Measurements from ENCODE around the gene DOCK2. TPM values are rescaled to one million over a fixed set of nuclear protein-coding genes. Genes with fewer than 3 reads are reported as not detected.

Gene DOCK2
- total RNA-seq, 2 experiments from 2014 or later, result 161 to 205 TPM

- Histone ChIP-seq H4K20me1 (ENCODE audit: insufficient read depth, low read length) (no peaks in the 10 kb centered on the region), H3K4me1 (ENCODE audit: insufficient read depth, low read length, poor library complexity, severe bottlenecking) (no peaks in the 10 kb centered on the region), H3K9me2 (ENCODE audit: insufficient read depth, low read length) (no peaks in the 10 kb centered on the region), H3K4me2 (ENCODE audit: low read length) (no peak overlapping the region), H3K79me2 (ENCODE audit: insufficient read depth, low read depth, low read length) (no peaks in the 10 kb centered on the region), H3K9me3 (ENCODE audit: low read length) (no peaks in the 10 kb centered on the region), H2AFZ (ENCODE audit: low read length) (no peak overlapping the region), H3K36me3 (ENCODE audit: insufficient read depth, low read length) (peaks cover 69% of the 10 kb centered on the region), H3K27ac (ENCODE audit: low read depth, low read length, poor library complexity, severe bottlenecking) (no peak overlapping the region), H3K4me3 (ENCODE audit: low read depth, low read length, poor library complexity, severe bottlenecking) (no peak overlapping the region)
- TF ChIP-seq, protein P1, sequence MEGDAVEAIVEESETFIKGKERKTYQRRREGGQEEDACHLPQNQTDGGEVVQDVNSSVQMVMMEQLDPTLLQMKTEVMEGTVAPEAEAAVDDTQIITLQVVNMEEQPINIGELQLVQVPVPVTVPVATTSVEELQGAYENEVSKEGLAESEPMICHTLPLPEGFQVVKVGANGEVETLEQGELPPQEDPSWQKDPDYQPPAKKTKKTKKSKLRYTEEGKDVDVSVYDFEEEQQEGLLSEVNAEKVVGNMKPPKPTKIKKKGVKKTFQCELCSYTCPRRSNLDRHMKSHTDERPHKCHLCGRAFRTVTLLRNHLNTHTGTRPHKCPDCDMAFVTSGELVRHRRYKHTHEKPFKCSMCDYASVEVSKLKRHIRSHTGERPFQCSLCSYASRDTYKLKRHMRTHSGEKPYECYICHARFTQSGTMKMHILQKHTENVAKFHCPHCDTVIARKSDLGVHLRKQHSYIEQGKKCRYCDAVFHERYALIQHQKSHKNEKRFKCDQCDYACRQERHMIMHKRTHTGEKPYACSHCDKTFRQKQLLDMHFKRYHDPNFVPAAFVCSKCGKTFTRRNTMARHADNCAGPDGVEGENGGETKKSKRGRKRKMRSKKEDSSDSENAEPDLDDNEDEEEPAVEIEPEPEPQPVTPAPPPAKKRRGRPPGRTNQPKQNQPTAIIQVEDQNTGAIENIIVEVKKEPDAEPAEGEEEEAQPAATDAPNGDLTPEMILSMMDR (conservative IDR thresholded peaks at IDR 0.05; ENCODE audit: low read length), result no peak
- TF ChIP-seq EZH2phosphoT487 (IDR thresholded peaks at IDR 0.05; ENCODE audit: borderline replicate concordance, low read depth, low read length), result no peak
- CTCF ChIA-PET (ENCODE audit: unreplicated experiment), result interaction anchor here (0.6 kb wide), 1 partner anchor 469 kb away, joined by 3 read pairs; no protein-coding TSS in a partner anchor
- intact Hi-C loops (cut with micrococcal nuclease; ENCODE audit: unreplicated experiment), result no loop called here
- POLR2A ChIA-PET, result interaction anchor here (0.6 kb wide), 1 partner anchor 56 kb away, joined by 3 read pairs; no protein-coding TSS in a partner anchor
- no TSS peak for BruUV-seq (replicated peaks)
- no peak for DNase-seq (ENCODE audit: low spot score)
Measured at GRCh38 chr5:170025853-170026252, 388.8 kb downstream of the DOCK2 start.

DNA sequence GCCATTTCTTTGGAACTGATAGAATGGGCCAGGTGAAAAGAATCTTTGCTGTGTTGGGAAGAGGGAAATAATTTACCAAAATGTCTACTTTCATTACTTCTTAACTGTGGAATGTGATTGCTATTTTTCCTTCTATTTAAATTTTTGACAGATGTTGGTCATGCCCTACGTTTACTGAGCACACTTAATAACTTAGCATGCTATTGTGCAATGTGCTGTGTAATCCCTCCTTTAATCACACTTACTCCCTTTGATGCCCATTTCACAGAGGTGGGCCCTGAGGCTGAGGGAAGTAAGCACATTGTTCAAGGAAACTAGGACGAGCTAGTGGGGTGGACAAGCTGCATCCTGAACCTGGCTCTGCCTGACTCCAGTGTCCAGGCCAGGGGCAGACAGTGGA, 391.0 kb downstream of the DOCK2 start:
- POLR2A ChIA-PET, result interaction anchor here (0.6 kb wide), 1 partner anchor 35 kb away, joined by 3 read pairs; no protein-coding TSS in a partner anchor
- H2AFZ ChIP-seq (ENCODE audit: low read length), result no peak overlapping the region
- no peaks in the 10 kb centered on the region for H3K4me1 ChIP-seq (ENCODE audit: insufficient read depth, low read length, poor library complexity, severe bottlenecking)
- no TSS peak for BruUV-seq (replicated peaks)
- intact Hi-C loops (cut with micrococcal nuclease; ENCODE audit: unreplicated experiment), result no loop called here
- H3K4me3 ChIP-seq (ENCODE audit: low read depth, low read length, poor library complexity, severe bottlenecking), result no peak overlapping the region
- no peak overlapping the region for H3K4me2 ChIP-seq (ENCODE audit: low read length)
- H3K36me3 ChIP-seq (ENCODE audit: insufficient read depth, low read length), result peaks cover 68% of the 10 kb centered on the region
- no peak for TF ChIP-seq EZH2phosphoT487 (IDR thresholded peaks at IDR 0.05; ENCODE audit: borderline replicate concordance, low read depth, low read length)
- TF ChIP-seq, protein P1 (conservative IDR thresholded peaks at IDR 0.05; ENCODE audit: low read length), result no peak
- no peak for DNase-seq (ENCODE audit: low spot score)
- CTCF ChIA-PET (ENCODE audit: unreplicated experiment), result interaction anchor here (0.6 kb wide), 1 partner anchor 360 kb away, joined by 3 read pairs; no protein-coding TSS in a partner anchor
- H3K9me3 ChIP-seq (ENCODE audit: low read length), result no peaks in the 10 kb centered on the region
- H3K79me2 ChIP-seq (ENCODE audit: insufficient read depth, low read depth, low read length), result no peaks in the 10 kb centered on the region
- H3K27ac ChIP-seq (ENCODE audit: low read depth, low read length, poor library complexity, severe bottlenecking), result no peak overlapping the region
- no peaks in the 10 kb centered on the region for H4K20me1 ChIP-seq (ENCODE audit: insufficient read depth, low read length)
- no peaks in the 10 kb centered on the region for H3K9me2 ChIP-seq (ENCODE audit: insufficient read depth, low read length)

- H3K36me3 ChIP-seq (ENCODE audit: insufficient read depth, low read length), result peaks cover 78% of the 10 kb centered on the region
- no peaks in the 10 kb centered on the region for H4K20me1 ChIP-seq (ENCODE audit: insufficient read depth, low read length)
- no peaks in the 10 kb centered on the region for H3K4me1 ChIP-seq (ENCODE audit: insufficient read depth, low read length, poor library complexity, severe bottlenecking)
- H3K9me2 ChIP-seq (ENCODE audit: insufficient read depth, low read length), result no peaks in the 10 kb centered on the region
- H3K27ac ChIP-seq (ENCODE audit: low read depth, low read length, poor library complexity, severe bottlenecking), result no peak overlapping the region
- no peak for TF ChIP-seq EZH2phosphoT487 (IDR thresholded peaks at IDR 0.05; ENCODE audit: borderline replicate concordance, low read depth, low read length)
- TF ChIP-seq, protein P1 (conservative IDR thresholded peaks at IDR 0.05; ENCODE audit: low read length), result no peak
- H3K9me3 ChIP-seq (ENCODE audit: low read length), result no peaks in the 10 kb centered on the region
- H3K4me3 ChIP-seq (ENCODE audit: low read depth, low read length, poor library complexity, severe bottlenecking), result no peak overlapping the region
- no peak overlapping the region for H2AFZ ChIP-seq (ENCODE audit: low read length)
- no peak overlapping the region for H3K4me2 ChIP-seq (ENCODE audit: low read length)
- ChIA-PET CTCF (ENCODE audit: unreplicated experiment) (interaction anchor here (0.6 kb wide), 1 partner anchor 853 kb away, joined by 3 read pairs; no protein-coding TSS in a partner anchor), POLR2A (no interaction called here)
- intact Hi-C loops (cut with micrococcal nuclease; ENCODE audit: unreplicated experiment), result no loop called here
- no peak for DNase-seq (ENCODE audit: low spot score)
- BruUV-seq (replicated peaks), result no TSS peak
- H3K79me2 ChIP-seq (ENCODE audit: insufficient read depth, low read depth, low read length), result no peaks in the 10 kb centered on the region
Measured at GRCh38 chr5:170034231-170034630, 397.2 kb downstream of the DOCK2 start.

Data from OCI-LY7 (cell line).